Astrocyte (in vitro differentiated cells and primary cell): ENCODE results near the gene EYS. TPM values are rescaled to one million over a fixed set of nuclear protein-coding genes. Genes with fewer than 3 reads are reported as not detected.

Source experiments
- DNase-seq: peaks from one replicate; pipeline ENCODE4 v3.0.0-alpha.2; 2010; ENCODE audit warnings: low read depth
- FAIRE-seq: peaks from 2 replicates; lab custom pipeline; 2011; peaks lifted over from hg19 to GRCh38; lab: Jason Lieb, UNC
- H2AFZ ChIP-seq: 2 replicates; pipeline ENCODE4 v1.6.0; 2012; ENCODE audit warnings: low read depth, low read length, inconsistent platforms
- H3K27ac ChIP-seq: 2 replicates; pipeline ENCODE4 v1.5.1; 2011; ENCODE audit warnings: low read depth, low read length, inconsistent platforms
- H3K27me3 ChIP-seq: 2 replicates; pipeline ENCODE4 v1.6.0; 2011; ENCODE audit warnings: low read length, inconsistent platforms; ENCODE audit not compliant: insufficient read depth
- H3K36me3 ChIP-seq: 2 replicates; pipeline ENCODE4 v1.5.1; 2011; ENCODE audit warnings: low read length, inconsistent platforms; ENCODE audit not compliant: insufficient read depth
- H3K4me1 ChIP-seq: 2 replicates; pipeline ENCODE4 v1.5.1; 2011; ENCODE audit warnings: low read length, inconsistent platforms; ENCODE audit not compliant: insufficient read depth
- H3K4me2 ChIP-seq: 2 replicates; pipeline ENCODE4 v1.6.0; 2012; ENCODE audit warnings: low read length, inconsistent platforms
- H3K4me3 ChIP-seq: 2 replicates; pipeline ENCODE4 v1.5.1; 2011; ENCODE audit warnings: low read depth, mild to moderate bottlenecking, low read length, inconsistent platforms; ENCODE audit not compliant: insufficient read depth
- H3K79me2 ChIP-seq: 2 replicates; pipeline ENCODE4 v1.6.0; 2012; ENCODE audit warnings: mild to moderate bottlenecking, low read length, inconsistent platforms; ENCODE audit not compliant: insufficient read depth
- H3K9ac ChIP-seq: 2 replicates; pipeline ENCODE4 v1.6.0; 2012; ENCODE audit warnings: mild to moderate bottlenecking, low read length, inconsistent platforms
- H3K9me3 ChIP-seq: 2 replicates; pipeline ENCODE4 v1.5.1; 2012; ENCODE audit warnings: low read depth, mild to moderate bottlenecking, low read length, inconsistent platforms; ENCODE audit not compliant: insufficient read depth
- H4K20me1 ChIP-seq: 2 replicates; pipeline ENCODE4 v1.6.0; 2012; ENCODE audit warnings: low read length, inconsistent platforms; ENCODE audit not compliant: insufficient read depth
- H3K27ac Mint-ChIP-seq: one replicate; pipeline ENCODE4 v1.8.0; 2021; ENCODE audit warnings: mild to moderate bottlenecking, mixed read lengths; ENCODE audit not compliant: unreplicated experiment
- H3K27me3 Mint-ChIP-seq: one replicate; pipeline ENCODE4 v1.8.0; 2021; ENCODE audit warnings: low read depth, mixed read lengths; ENCODE audit not compliant: unreplicated experiment
- H3K36me3 Mint-ChIP-seq: one replicate; pipeline ENCODE4 v1.8.0; 2021; ENCODE audit warnings: low read depth, mixed read lengths; ENCODE audit not compliant: unreplicated experiment
- H3K4me1 Mint-ChIP-seq: one replicate; pipeline ENCODE4 v1.8.0; 2021; ENCODE audit warnings: low read depth, mixed read lengths; ENCODE audit not compliant: unreplicated experiment
- H3K4me3 Mint-ChIP-seq: one replicate; pipeline ENCODE4 v1.8.0; 2021; ENCODE audit warnings: mild to moderate bottlenecking, moderate library complexity, mixed read lengths; ENCODE audit not compliant: unreplicated experiment
- H3K9me3 Mint-ChIP-seq: one replicate; pipeline ENCODE4 v1.8.0; 2021; ENCODE audit warnings: mild to moderate bottlenecking, mixed read lengths; ENCODE audit not compliant: unreplicated experiment
- CTCF ChIP-seq: IDR thresholded peaks from 2 replicates; pipeline ENCODE4 v1.5.1; 2011; ENCODE audit warnings: low read depth, mild to moderate bottlenecking, inconsistent platforms, low read length, moderate library complexity; ENCODE audit not compliant: insufficient read depth
- EZH2 ChIP-seq: IDR thresholded peaks from 2 replicates; pipeline ENCODE4 v1.6.1; 2012; ENCODE audit warnings: mild to moderate bottlenecking, low read length, inconsistent platforms; ENCODE audit not compliant: insufficient read depth
- total RNA-seq: library from RNA; stranded (reverse); gene quantifications from 2 replicates; pipeline ENCODE4 v1.2.1, GENCODE V29; 2021

The EYS gene
- total RNA-seq, 1 donor from 2014 or later, result 0.16 TPM

- Histone ChIP-seq H3K4me2 (no peak overlapping the region), H3K4me1 (no peaks in the 10 kb centered on the region), H3K27me3 (no peaks in the 10 kb centered on the region), H3K4me3 (no peak overlapping the region), H3K27ac (no peak overlapping the region), H3K79me2 (no peaks in the 10 kb centered on the region), H3K36me3 (no peaks in the 10 kb centered on the region), H3K9ac (no peak overlapping the region), H2AFZ (no peak overlapping the region), H3K9me3 (no peaks in the 10 kb centered on the region), H4K20me1 (no peaks in the 10 kb centered on the region)
- no peak for DNase-seq
- H3K4me3 Mint-ChIP-seq, result no peak overlapping the region
- no peak for TF ChIP-seq CTCF
- TF ChIP-seq EZH2, result no peak
- no peak overlapping the region for H3K27ac Mint-ChIP-seq
- FAIRE-seq, result no peak
- no peaks in the 10 kb centered on the region for H3K27me3 Mint-ChIP-seq
- no peaks in the 10 kb centered on the region for H3K4me1 Mint-ChIP-seq
- H3K36me3 Mint-ChIP-seq, result no peaks in the 10 kb centered on the region
- H3K9me3 Mint-ChIP-seq, result no peaks in the 10 kb centered on the region
Observed at GRCh38 chr6:64483956-64484499, 1223.0 kb downstream of the EYS start.

GRCh38 chr6:64482631-64483030 lies 1224.4 kb downstream of the EYS start:
- Histone ChIP-seq H3K27ac (no peak overlapping the region), H4K20me1 (no peaks in the 10 kb centered on the region), H3K4me2 (no peak overlapping the region), H2AFZ (no peak overlapping the region), H3K9me3 (no peaks in the 10 kb centered on the region), H3K79me2 (no peaks in the 10 kb centered on the region), H3K9ac (no peak overlapping the region), H3K36me3 (no peaks in the 10 kb centered on the region), H3K4me1 (no peaks in the 10 kb centered on the region), H3K4me3 (no peak overlapping the region), H3K27me3 (no peaks in the 10 kb centered on the region)
- H3K4me3 Mint-ChIP-seq, result no peak overlapping the region
- TF ChIP-seq CTCF (no peak), EZH2 (no peak)
- DNase-seq (no peak), FAIRE-seq (no peak)
- H3K4me1 Mint-ChIP-seq, result no peaks in the 10 kb centered on the region
- no peak overlapping the region for H3K27ac Mint-ChIP-seq
- no peaks in the 10 kb centered on the region for H3K27me3 Mint-ChIP-seq
- H3K9me3 Mint-ChIP-seq, result no peaks in the 10 kb centered on the region
- no peaks in the 10 kb centered on the region for H3K36me3 Mint-ChIP-seq

- Mint-ChIP-seq H3K27me3 (no peaks in the 10 kb centered on the region), H3K4me3 (no peak overlapping the region), H3K9me3 (no peaks in the 10 kb centered on the region), H3K4me1 (peaks cover 7% of the 10 kb centered on the region), H3K27ac (no peak overlapping the region), H3K36me3 (no peaks in the 10 kb centered on the region)
- TF ChIP-seq EZH2, result no peak
- TF ChIP-seq CTCF, result no peak
- Histone ChIP-seq H3K27me3 (no peaks in the 10 kb centered on the region), H3K79me2 (no peaks in the 10 kb centered on the region), H3K9me3 (no peaks in the 10 kb centered on the region), H3K4me1 (no peaks in the 10 kb centered on the region), H3K9ac (no peak overlapping the region), H2AFZ (no peak overlapping the region), H3K36me3 (no peaks in the 10 kb centered on the region), H4K20me1 (no peaks in the 10 kb centered on the region), H3K27ac (no peak overlapping the region), H3K4me3 (no peak overlapping the region), H3K4me2 (no peak overlapping the region)
- FAIRE-seq, result no peak
- DNase-seq, result no peak
Observed at GRCh38 chr6:64479134-64479533, 1227.9 kb downstream of the EYS start.
